Measurements from ENCODE around the gene ZNF598.

ZNF598 gene

GRCh38 chr16:1991948-1992703 is 17.5 kb downstream of the ZNF598 start:
- no peaks in the 10 kb centered on the region for H3K27me3 ChIP-seq (ENCODE audit: insufficient read depth, low read depth, severe bottlenecking)
- no peaks in the 10 kb centered on the region for H3K9me3 ChIP-seq (ENCODE audit: severe bottlenecking)
- peaks cover 15% of the 10 kb centered on the region for H3K36me3 ChIP-seq
- no peak for TF ChIP-seq CTCF (IDR thresholded peaks at IDR 0.05; ENCODE audit: low read depth, low read length)
- no peak overlapping the region for H3K27ac ChIP-seq
- no peak for DNase-seq
- H3K4me3 ChIP-seq (ENCODE audit: low read depth, low read length): no peak overlapping the region

DNA sequence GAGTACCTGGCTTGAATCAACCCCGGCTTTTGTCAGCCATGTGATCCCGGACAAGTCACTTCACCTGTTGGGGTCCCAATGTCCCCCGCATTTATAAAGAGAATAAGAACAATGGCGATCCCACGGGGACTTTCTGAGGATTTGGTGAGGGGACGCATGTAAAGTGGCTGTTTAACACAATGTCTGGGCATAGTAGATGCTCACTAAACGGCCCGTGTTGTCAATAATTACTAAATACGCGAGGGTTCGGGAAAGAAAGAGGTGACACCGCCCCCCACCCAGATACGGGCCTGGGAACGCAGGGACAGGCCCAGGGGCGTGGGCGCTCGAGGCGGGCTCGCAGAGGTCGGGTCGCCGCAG is 18.1 kb downstream of the ZNF598 start:
- DNase-seq: no peak
- Histone ChIP-seq H3K27me3 (ENCODE audit: insufficient read depth, low read depth, severe bottlenecking) (no peaks in the 10 kb centered on the region), H3K9me3 (ENCODE audit: severe bottlenecking) (no peaks in the 10 kb centered on the region), H3K27ac (no peak overlapping the region), H3K4me3 (ENCODE audit: low read depth, low read length) (no peak overlapping the region), H3K36me3 (peaks cover 15% of the 10 kb centered on the region)
- no peak for TF ChIP-seq CTCF (IDR thresholded peaks at IDR 0.05; ENCODE audit: low read depth, low read length)

GRCh38 chr16:1991135-1991551 is 18.5 kb downstream of the ZNF598 start:
- Histone ChIP-seq H3K4me3 (ENCODE audit: low read depth, low read length) (no peak overlapping the region), H3K27ac (no peak overlapping the region), H3K27me3 (ENCODE audit: insufficient read depth, low read depth, severe bottlenecking) (no peaks in the 10 kb centered on the region), H3K9me3 (ENCODE audit: severe bottlenecking) (no peaks in the 10 kb centered on the region), H3K36me3 (peaks cover 15% of the 10 kb centered on the region)
- no peak for TF ChIP-seq CTCF (IDR thresholded peaks at IDR 0.05; ENCODE audit: low read depth, low read length)
- DNase-seq: no peak

DNA sequence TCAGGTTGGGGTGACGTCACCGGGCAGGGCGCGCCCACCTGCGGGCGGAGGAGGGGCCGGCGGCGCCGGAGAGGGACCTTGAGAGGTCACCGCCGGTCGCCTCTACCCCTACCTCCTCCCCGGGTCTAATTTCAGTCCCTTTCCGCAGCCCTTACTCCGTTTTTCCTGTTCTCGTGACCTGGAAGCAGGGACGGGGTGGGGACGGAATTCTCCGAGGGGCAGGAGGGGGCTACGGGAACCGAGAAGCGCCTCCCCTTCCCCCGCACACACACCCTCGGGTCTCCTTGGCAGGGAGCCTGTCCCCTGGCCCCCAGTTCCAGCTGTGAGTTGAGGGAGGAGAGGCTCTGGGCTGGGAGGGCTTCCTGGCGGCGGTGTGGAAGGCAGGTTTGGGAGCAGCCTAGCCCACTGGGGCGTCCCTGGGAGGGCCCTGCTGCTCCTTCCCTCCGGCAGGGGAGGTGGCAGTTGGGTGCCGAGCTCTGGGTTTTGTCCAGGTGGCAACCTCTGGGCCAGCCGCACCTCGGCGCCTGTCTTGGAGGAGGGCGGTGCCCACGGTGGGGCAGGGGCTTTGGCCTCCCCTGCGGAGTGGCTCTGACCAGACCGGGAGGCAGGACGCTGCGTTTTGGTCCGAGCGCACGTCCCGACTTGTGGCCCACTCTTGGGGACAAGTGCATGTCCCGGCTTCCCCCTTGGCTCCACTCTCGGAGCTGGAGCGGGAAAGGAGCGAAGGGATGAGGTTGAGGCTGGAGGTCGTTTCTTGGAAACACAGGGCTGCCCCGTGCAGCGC is 19.1 kb downstream of the ZNF598 start:
- Histone ChIP-seq H3K9me3 (ENCODE audit: severe bottlenecking) (no peaks in the 10 kb centered on the region), H3K27me3 (ENCODE audit: insufficient read depth, low read depth, severe bottlenecking) (no peaks in the 10 kb centered on the region), H3K27ac (peak overlapping the region; percentile 64), H3K4me3 (ENCODE audit: low read depth, low read length) (peak overlapping the region; percentile 61), H3K36me3 (peaks cover 21% of the 10 kb centered on the region)
- DNase-seq: peak; percentile 67
- no peak for TF ChIP-seq CTCF (IDR thresholded peaks at IDR 0.05; ENCODE audit: low read depth, low read length)

- Histone ChIP-seq H3K27me3 (ENCODE audit: insufficient read depth, low read depth, severe bottlenecking) (no peaks in the 10 kb centered on the region), H3K27ac (no peak overlapping the region), H3K4me3 (ENCODE audit: low read depth, low read length) (peak overlapping the region; percentile 61), H3K36me3 (peaks cover 23% of the 10 kb centered on the region), H3K9me3 (ENCODE audit: severe bottlenecking) (no peaks in the 10 kb centered on the region)
- no peak for TF ChIP-seq CTCF (IDR thresholded peaks at IDR 0.05; ENCODE audit: low read depth, low read length)
- DNase-seq: no peak
Measured at GRCh38 chr16:1990101-1990350, 19.6 kb downstream of the ZNF598 start.
